Caco-2 (cell line): ENCODE results near the gene COL15A1. TPM values are rescaled to one million over a fixed set of nuclear protein-coding genes. Genes with fewer than 3 reads are reported as not detected.

Experiments
- BruUV-seq: library from RNA; stranded (reverse); fragments of 400-500 nt; replicated peaks from 2 replicates; lab custom pipeline; 2021; lab: Mats Ljungman, UMichigan
- CTCF ChIA-PET: fragments of 300-600 bp; sonication (Branson Sonifier 250); formaldehyde crosslinking; loops from one replicate; lab custom pipeline; 2022; ENCODE audit warnings: antibody characterized with exemption; lab: Charles Lee
- POLR2A ChIA-PET: fragments of 300-600 bp; sonication (Branson Sonifier 250); formaldehyde crosslinking; loops from one replicate; lab custom pipeline; 2022; ENCODE audit warnings: antibody characterized with exemption; lab: Charles Lee
- DNase-seq, 2 experiments: peaks; one replicate each; pipeline versions ENCODE4 v3.0.0 to v3.0.0-alpha.2; 2020 to 2022
- H3K27me3 ChIP-seq: replicated peaks from 2 replicates; pipeline ENCODE4 v1.6.0; 2011; ENCODE audit warnings: low read length; ENCODE audit not compliant: control insufficient read depth, insufficient read depth
- H3K36me3 ChIP-seq: 2 replicates; pipeline ENCODE4 v1.5.1; 2011; ENCODE audit warnings: low read length; ENCODE audit not compliant: control insufficient read depth, insufficient read depth
- H3K4me1 ChIP-seq: fragments of 250-450 bp; sonication (Bioruptor Pico); 2 replicates; pipeline ENCODE4 v1.5.1; 2020; ENCODE audit warnings: mild to moderate bottlenecking
- H3K4me3 ChIP-seq: 2 replicates; pipeline ENCODE4 v1.5.1; 2011; ENCODE audit warnings: low read depth, mild to moderate bottlenecking, control low read depth, low read length
- H3K9me3 ChIP-seq: fragments of 250-450 bp; sonication (Bioruptor Pico); 2 replicates; pipeline ENCODE4 v1.5.1; 2020; ENCODE audit warnings: mild to moderate bottlenecking, moderate library complexity
- H3K27ac Mint-ChIP-seq: one replicate; pipeline ENCODE4 v1.8.0; 2022; ENCODE audit warnings: mixed read lengths; ENCODE audit not compliant: unreplicated experiment
- H3K27me3 Mint-ChIP-seq: one replicate; pipeline ENCODE4 v1.8.0; 2022; ENCODE audit warnings: mixed read lengths; ENCODE audit not compliant: insufficient read depth, unreplicated experiment
- H3K36me3 Mint-ChIP-seq: one replicate; pipeline ENCODE4 v1.8.0; 2022; ENCODE audit warnings: mild to moderate bottlenecking, mixed read lengths; ENCODE audit not compliant: insufficient read depth, unreplicated experiment
- H3K4me1 Mint-ChIP-seq: one replicate; pipeline ENCODE4 v1.8.0; 2022; ENCODE audit warnings: low read depth, mixed read lengths; ENCODE audit not compliant: unreplicated experiment
- H3K4me3 Mint-ChIP-seq: one replicate; pipeline ENCODE4 v1.8.0; 2022; ENCODE audit warnings: mild to moderate bottlenecking, moderate library complexity, mixed read lengths; ENCODE audit not compliant: unreplicated experiment
- H3K9me3 Mint-ChIP-seq: one replicate; pipeline ENCODE4 v1.8.0; 2022; ENCODE audit warnings: mixed read lengths; ENCODE audit not compliant: unreplicated experiment
- CTCF ChIP-seq, 2 experiments: fragments of 200-600 bp in 1 of 2; IDR thresholded peaks; 1 replicate in 1 of 2; 2 replicates in 1 of 2; pipeline versions ENCODE4 v1.5.1 to v1.8.0; 2011 to 2022; ENCODE audit warnings: antibody characterized with exemption in 1 of 2, control low read depth in 1 of 2, inconsistent platforms in 1 of 2, low read depth in 1 of 2, low read length in 1 of 2, mild to moderate bottlenecking in 1 of 2, moderate library complexity in 1 of 2; ENCODE audit not compliant: insufficient read depth in 1 of 2, severe bottlenecking in 1 of 2, unreplicated experiment in 1 of 2
- intact Hi-C: fragments of 100-400 bp; cut with micrococcal nuclease; formaldehyde crosslinking; loops from one replicate; pipeline ENCODE4 v1.10.0; 2022; ENCODE audit not compliant: unreplicated experiment
- total RNA-seq: library from RNA; stranded (reverse); gene quantifications from 2 replicates; pipeline ENCODE4 v1.2.3, GENCODE V29; 2022

The COL15A1 gene
- total RNA-seq, 1 experiment from 2014 or later: not detected

GRCh38 chr9:98922721-98923435 is 20.8 kb upstream of the COL15A1 start:
- no peak overlapping the region for H3K4me3 ChIP-seq
- no peak for TF ChIP-seq CTCF (IDR thresholded peaks at IDR 0.05; ENCODE audit: insufficient read depth in 1 of 2, low read depth in 1 of 2, low read length in 1 of 2, severe bottlenecking in 1 of 2, unreplicated experiment in 1 of 2)
- H3K4me1 Mint-ChIP-seq: peaks cover 4% of the 10 kb centered on the region
- no peaks in the 10 kb centered on the region for H3K36me3 Mint-ChIP-seq
- no peaks in the 10 kb centered on the region for H3K27me3 ChIP-seq
- no peak overlapping the region for H3K27ac Mint-ChIP-seq
- no peak overlapping the region for H3K4me3 Mint-ChIP-seq
- POLR2A ChIA-PET: no interaction called here
- CTCF ChIA-PET: interaction anchor here (0.8 kb wide), 1 partner anchor 75 kb away, joined by 3 read pairs; no protein-coding TSS in a partner anchor
- peaks cover 4% of the 10 kb centered on the region for H3K27me3 Mint-ChIP-seq
- DNase-seq: no peak
- no peaks in the 10 kb centered on the region for H3K9me3 Mint-ChIP-seq
- no peaks in the 10 kb centered on the region for H3K36me3 ChIP-seq
- no peaks in the 10 kb centered on the region for H3K4me1 ChIP-seq
- H3K9me3 ChIP-seq: no peaks in the 10 kb centered on the region
- intact Hi-C loops: no loop called here
- no TSS peak for BruUV-seq

GRCh38 chr9:98923451-98924123 is 20.1 kb upstream of the COL15A1 start:
- Histone ChIP-seq H3K9me3 (no peaks in the 10 kb centered on the region), H3K27me3 (no peaks in the 10 kb centered on the region), H3K4me3 (no peak overlapping the region), H3K4me1 (no peaks in the 10 kb centered on the region), H3K36me3 (no peaks in the 10 kb centered on the region)
- Mint-ChIP-seq H3K27me3 (peaks cover 6% of the 10 kb centered on the region), H3K4me1 (peaks cover 4% of the 10 kb centered on the region), H3K4me3 (no peak overlapping the region), H3K36me3 (no peaks in the 10 kb centered on the region), H3K27ac (no peak overlapping the region), H3K9me3 (no peaks in the 10 kb centered on the region)
- intact Hi-C loops: no loop called here
- CTCF ChIA-PET: interaction anchor here (0.8 kb wide), 1 partner anchor 75 kb away, joined by 3 read pairs; no protein-coding TSS in a partner anchor
- TF ChIP-seq CTCF (IDR thresholded peaks at IDR 0.05; ENCODE audit: insufficient read depth in 1 of 2, low read depth in 1 of 2, low read length in 1 of 2, severe bottlenecking in 1 of 2, unreplicated experiment in 1 of 2): no peak
- POLR2A ChIA-PET: no interaction called here
- DNase-seq: no peak
- no TSS peak for BruUV-seq

- POLR2A ChIA-PET: no interaction called here
- CTCF ChIA-PET: no interaction called here
- peaks cover 9% of the 10 kb centered on the region for H3K27me3 Mint-ChIP-seq
- H3K9me3 Mint-ChIP-seq: no peaks in the 10 kb centered on the region
- Histone ChIP-seq H3K36me3 (no peaks in the 10 kb centered on the region), H3K4me1 (no peaks in the 10 kb centered on the region), H3K9me3 (no peaks in the 10 kb centered on the region), H3K4me3 (no peak overlapping the region), H3K27me3 (no peaks in the 10 kb centered on the region)
- intact Hi-C loops: no loop called here
- DNase-seq: no peak
- H3K27ac Mint-ChIP-seq: no peak overlapping the region
- BruUV-seq: no TSS peak
- TF ChIP-seq CTCF (IDR thresholded peaks at IDR 0.05; ENCODE audit: insufficient read depth in 1 of 2, low read depth in 1 of 2, low read length in 1 of 2, severe bottlenecking in 1 of 2, unreplicated experiment in 1 of 2): no peak
- H3K4me3 Mint-ChIP-seq: no peak overlapping the region
- peaks cover 4% of the 10 kb centered on the region for H3K4me1 Mint-ChIP-seq
- no peaks in the 10 kb centered on the region for H3K36me3 Mint-ChIP-seq
These were observed 18.5 kb upstream of the COL15A1 start for GRCh38 chr9:98924946-98925820.
